ENCODE measurements around the gene DOCK2.

The DOCK2 gene

DNA sequence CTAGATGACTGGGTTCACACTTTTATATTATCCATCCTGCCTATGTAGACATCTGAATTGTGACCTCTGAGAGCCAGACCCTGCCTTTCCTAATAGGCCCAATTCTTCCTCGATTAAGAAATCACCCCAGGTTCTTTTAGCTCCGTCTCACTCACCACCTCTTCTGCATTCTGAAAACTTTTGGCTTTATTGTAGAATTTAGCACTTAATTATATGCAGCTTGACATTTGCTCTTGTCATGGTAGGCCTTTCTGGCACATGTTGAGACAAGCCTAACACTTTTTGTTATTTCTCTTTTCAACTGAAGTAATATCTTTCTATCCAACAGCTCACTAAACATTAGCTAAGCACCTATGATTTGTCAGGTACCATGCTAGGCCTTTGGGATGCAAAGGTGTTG, 180.0 kb downstream of the DOCK2 start:
- no peaks in the 10 kb centered on the region for H3K4me1 ChIP-seq (ENCODE audit: control insufficient read depth, insufficient read depth, low read length)
- no peak overlapping the region for H3K4me3 ChIP-seq (ENCODE audit: low read depth, low read length)
- POLR2A ChIA-PET = no interaction called here
- no peaks in the 10 kb centered on the region for H3K9me3 ChIP-seq (ENCODE audit: control insufficient read depth, insufficient read depth, low read depth, low read length)
- CTCF ChIA-PET = interaction anchor here (1.5 kb wide), 1 partner anchor 10 kb away, joined by 5 read pairs; no protein-coding TSS in a partner anchor
- TF ChIP-seq OSR2 (tag by site-specific recombination; IDR thresholded peaks at IDR 0.05) = no peak
- TF ChIP-seq ZNF521 (tag by site-specific recombination; IDR thresholded peaks at IDR 0.05) = no peak
- TF ChIP-seq, protein P1, sequence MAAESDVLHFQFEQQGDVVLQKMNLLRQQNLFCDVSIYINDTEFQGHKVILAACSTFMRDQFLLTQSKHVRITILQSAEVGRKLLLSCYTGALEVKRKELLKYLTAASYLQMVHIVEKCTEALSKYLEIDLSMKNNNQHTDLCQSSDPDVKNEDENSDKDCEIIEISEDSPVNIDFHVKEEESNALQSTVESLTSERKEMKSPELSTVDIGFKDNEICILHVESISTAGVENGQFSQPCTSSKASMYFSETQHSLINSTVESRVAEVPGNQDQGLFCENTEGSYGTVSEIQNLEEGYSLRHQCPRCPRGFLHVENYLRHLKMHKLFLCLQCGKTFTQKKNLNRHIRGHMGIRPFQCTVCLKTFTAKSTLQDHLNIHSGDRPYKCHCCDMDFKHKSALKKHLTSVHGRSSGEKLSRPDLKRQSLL (tag by site-specific recombination; IDR thresholded peaks at IDR 0.05) = no peak
- TF ChIP-seq, protein P2, sequence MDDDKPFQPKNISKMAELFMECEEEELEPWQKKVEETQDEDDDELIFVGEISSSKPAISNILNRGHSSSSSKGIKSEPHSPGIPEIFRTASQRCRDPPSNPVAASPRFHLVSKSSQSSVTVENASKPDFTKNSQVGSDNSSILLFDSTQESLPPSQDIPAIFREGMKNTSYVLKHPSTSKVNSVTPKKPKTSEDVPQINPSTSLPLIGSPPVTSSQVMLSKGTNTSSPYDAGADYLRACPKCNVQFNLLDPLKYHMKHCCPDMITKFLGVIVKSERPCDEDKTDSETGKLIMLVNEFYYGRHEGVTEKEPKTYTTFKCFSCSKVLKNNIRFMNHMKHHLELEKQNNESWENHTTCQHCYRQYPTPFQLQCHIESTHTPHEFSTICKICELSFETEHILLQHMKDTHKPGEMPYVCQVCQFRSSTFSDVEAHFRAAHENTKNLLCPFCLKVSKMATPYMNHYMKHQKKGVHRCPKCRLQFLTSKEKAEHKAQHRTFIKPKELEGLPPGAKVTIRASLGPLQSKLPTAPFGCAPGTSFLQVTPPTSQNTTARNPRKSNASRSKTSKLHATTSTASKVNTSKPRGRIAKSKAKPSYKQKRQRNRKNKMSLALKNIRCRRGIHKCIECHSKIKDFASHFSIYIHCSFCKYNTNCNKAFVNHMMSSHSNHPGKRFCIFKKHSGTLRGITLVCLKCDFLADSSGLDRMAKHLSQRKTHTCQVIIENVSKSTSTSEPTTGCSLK (tag by site-specific recombination; IDR thresholded peaks at IDR 0.05) = no peak
- TF ChIP-seq BCL11A (tag by site-specific recombination; IDR thresholded peaks at IDR 0.05; ENCODE audit: low read depth) = no peak
- no peak for TF ChIP-seq IKZF3 (tag by site-specific recombination; IDR thresholded peaks at IDR 0.05)
- TF ChIP-seq, protein P3, sequence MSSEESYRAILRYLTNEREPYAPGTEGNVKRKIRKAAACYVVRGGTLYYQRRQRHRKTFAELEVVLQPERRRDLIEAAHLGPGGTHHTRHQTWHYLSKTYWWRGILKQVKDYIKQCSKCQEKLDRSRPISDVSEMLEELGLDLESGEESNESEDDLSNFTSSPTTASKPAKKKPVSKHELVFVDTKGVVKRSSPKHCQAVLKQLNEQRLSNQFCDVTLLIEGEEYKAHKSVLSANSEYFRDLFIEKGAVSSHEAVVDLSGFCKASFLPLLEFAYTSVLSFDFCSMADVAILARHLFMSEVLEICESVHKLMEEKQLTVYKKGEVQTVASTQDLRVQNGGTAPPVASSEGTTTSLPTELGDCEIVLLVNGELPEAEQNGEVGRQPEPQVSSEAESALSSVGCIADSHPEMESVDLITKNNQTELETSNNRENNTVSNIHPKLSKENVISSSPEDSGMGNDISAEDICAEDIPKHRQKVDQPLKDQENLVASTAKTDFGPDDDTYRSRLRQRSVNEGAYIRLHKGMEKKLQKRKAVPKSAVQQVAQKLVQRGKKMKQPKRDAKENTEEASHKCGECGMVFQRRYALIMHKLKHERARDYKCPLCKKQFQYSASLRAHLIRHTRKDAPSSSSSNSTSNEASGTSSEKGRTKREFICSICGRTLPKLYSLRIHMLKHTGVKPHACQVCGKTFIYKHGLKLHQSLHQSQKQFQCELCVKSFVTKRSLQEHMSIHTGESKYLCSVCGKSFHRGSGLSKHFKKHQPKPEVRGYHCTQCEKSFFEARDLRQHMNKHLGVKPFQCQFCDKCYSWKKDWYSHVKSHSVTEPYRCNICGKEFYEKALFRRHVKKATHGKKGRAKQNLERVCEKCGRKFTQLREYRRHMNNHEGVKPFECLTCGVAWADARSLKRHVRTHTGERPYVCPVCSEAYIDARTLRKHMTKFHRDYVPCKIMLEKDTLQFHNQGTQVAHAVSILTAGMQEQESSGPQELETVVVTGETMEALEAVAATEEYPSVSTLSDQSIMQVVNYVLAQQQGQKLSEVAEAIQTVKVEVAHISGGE (tag by site-specific recombination; conservative IDR thresholded peaks at IDR 0.05; ENCODE audit: low read depth) = no peak
- TF ChIP-seq, protein P4, sequence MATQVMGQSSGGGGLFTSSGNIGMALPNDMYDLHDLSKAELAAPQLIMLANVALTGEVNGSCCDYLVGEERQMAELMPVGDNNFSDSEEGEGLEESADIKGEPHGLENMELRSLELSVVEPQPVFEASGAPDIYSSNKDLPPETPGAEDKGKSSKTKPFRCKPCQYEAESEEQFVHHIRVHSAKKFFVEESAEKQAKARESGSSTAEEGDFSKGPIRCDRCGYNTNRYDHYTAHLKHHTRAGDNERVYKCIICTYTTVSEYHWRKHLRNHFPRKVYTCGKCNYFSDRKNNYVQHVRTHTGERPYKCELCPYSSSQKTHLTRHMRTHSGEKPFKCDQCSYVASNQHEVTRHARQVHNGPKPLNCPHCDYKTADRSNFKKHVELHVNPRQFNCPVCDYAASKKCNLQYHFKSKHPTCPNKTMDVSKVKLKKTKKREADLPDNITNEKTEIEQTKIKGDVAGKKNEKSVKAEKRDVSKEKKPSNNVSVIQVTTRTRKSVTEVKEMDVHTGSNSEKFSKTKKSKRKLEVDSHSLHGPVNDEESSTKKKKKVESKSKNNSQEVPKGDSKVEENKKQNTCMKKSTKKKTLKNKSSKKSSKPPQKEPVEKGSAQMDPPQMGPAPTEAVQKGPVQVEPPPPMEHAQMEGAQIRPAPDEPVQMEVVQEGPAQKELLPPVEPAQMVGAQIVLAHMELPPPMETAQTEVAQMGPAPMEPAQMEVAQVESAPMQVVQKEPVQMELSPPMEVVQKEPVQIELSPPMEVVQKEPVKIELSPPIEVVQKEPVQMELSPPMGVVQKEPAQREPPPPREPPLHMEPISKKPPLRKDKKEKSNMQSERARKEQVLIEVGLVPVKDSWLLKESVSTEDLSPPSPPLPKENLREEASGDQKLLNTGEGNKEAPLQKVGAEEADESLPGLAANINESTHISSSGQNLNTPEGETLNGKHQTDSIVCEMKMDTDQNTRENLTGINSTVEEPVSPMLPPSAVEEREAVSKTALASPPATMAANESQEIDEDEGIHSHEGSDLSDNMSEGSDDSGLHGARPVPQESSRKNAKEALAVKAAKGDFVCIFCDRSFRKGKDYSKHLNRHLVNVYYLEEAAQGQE (tag by site-specific recombination; IDR thresholded peaks at IDR 0.05) = no peak
- TF ChIP-seq, protein P5, sequence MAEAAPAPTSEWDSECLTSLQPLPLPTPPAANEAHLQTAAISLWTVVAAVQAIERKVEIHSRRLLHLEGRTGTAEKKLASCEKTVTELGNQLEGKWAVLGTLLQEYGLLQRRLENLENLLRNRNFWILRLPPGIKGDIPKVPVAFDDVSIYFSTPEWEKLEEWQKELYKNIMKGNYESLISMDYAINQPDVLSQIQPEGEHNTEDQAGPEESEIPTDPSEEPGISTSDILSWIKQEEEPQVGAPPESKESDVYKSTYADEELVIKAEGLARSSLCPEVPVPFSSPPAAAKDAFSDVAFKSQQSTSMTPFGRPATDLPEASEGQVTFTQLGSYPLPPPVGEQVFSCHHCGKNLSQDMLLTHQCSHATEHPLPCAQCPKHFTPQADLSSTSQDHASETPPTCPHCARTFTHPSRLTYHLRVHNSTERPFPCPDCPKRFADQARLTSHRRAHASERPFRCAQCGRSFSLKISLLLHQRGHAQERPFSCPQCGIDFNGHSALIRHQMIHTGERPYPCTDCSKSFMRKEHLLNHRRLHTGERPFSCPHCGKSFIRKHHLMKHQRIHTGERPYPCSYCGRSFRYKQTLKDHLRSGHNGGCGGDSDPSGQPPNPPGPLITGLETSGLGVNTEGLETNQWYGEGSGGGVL (tag by site-specific recombination; IDR thresholded peaks at IDR 0.05) = no peak
- TF ChIP-seq, protein P6, sequence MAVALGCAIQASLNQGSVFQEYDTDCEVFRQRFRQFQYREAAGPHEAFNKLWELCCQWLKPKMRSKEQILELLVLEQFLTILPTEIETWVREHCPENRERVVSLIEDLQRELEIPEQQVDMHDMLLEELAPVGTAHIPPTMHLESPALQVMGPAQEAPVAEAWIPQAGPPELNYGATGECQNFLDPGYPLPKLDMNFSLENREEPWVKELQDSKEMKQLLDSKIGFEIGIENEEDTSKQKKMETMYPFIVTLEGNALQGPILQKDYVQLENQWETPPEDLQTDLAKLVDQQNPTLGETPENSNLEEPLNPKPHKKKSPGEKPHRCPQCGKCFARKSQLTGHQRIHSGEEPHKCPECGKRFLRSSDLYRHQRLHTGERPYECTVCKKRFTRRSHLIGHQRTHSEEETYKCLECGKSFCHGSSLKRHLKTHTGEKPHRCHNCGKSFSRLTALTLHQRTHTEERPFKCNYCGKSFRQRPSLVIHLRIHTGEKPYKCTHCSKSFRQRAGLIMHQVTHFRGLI (tag by site-specific recombination; IDR thresholded peaks at IDR 0.05) = no peak
- no peak for TF ChIP-seq BCL11B (tag by site-specific recombination; IDR thresholded peaks at IDR 0.05; ENCODE audit: low read depth)
- TF ChIP-seq, protein P7, sequence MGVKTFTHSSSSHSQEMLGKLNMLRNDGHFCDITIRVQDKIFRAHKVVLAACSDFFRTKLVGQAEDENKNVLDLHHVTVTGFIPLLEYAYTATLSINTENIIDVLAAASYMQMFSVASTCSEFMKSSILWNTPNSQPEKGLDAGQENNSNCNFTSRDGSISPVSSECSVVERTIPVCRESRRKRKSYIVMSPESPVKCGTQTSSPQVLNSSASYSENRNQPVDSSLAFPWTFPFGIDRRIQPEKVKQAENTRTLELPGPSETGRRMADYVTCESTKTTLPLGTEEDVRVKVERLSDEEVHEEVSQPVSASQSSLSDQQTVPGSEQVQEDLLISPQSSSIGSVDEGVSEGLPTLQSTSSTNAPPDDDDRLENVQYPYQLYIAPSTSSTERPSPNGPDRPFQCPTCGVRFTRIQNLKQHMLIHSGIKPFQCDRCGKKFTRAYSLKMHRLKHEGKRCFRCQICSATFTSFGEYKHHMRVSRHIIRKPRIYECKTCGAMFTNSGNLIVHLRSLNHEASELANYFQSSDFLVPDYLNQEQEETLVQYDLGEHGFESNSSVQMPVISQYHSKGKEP (tag by site-specific recombination; IDR thresholded peaks at IDR 0.05) = no peak
- no peak for TF ChIP-seq ZFP3 (tag by site-specific recombination; IDR thresholded peaks at IDR 0.05; ENCODE audit: low read depth)
- no peak for TF ChIP-seq ZNF311 (tag by site-specific recombination; IDR thresholded peaks at IDR 0.05; ENCODE audit: borderline replicate concordance)
- no peak for TF ChIP-seq PRDM1 (tag by site-specific recombination; IDR thresholded peaks at IDR 0.05)
- no peak for TF ChIP-seq SP2 (tag by site-specific recombination; IDR thresholded peaks at IDR 0.05)
- TF ChIP-seq ZNF654 (tag by site-specific recombination; IDR thresholded peaks at IDR 0.05; ENCODE audit: low read depth) = no peak
- no peaks in the 10 kb centered on the region for H3K36me3 ChIP-seq (ENCODE audit: control insufficient read depth in 2 of 2, insufficient read depth in 1 of 2, low read length in 2 of 2)
- no peak overlapping the region for H3K27ac ChIP-seq (ENCODE audit: extremely low read depth, low read depth, low read length)

All from HEK293 (cell line).